ENCODE measurements around the gene SH2D3C.

The SH2D3C gene

DNA sequence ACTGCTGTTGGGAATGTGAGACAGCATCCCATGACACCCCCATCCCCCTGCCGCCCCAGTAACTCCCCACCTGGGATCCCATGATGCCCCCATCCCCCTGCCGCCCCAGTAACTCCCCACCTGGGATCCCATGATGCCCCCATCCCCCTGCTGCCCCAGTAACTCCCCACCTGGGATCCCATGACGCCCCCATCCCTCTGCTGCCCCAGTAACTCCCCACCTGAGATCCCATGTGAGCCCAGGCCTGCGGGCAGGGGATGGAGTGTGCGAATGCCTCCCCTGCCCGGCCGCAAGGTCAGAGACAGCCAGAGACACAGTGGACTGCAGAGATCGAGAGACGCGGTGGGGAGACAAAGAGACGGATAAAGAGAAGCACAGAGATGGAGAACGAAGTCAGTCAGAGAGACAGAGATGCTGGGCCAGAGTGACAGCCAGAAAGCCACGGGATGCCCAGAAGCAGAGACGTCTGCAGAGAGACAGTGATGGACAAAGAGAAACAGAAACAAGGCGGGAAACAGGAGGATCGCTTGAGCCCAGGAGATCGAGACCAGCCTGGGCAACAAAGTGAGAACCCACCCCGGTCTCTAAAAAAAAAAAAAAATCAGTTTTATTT is 992 bp downstream of the SH2D3C start:
- no peaks in the 10 kb centered on the region for H3K4me1 ChIP-seq (ENCODE audit: control insufficient read depth, insufficient read depth, low read length)
- H3K9me3 ChIP-seq (ENCODE audit: control insufficient read depth, insufficient read depth, low read depth, low read length) = no peaks in the 10 kb centered on the region
- CTCF ChIA-PET = interaction anchor here (0.7 kb wide), 1 partner anchor 84 kb away, joined by 4 read pairs; no protein-coding TSS in a partner anchor
- no peak overlapping the region for H3K4me3 ChIP-seq (ENCODE audit: low read depth, low read length)
- H3K36me3 ChIP-seq (ENCODE audit: control insufficient read depth in 2 of 2, insufficient read depth in 1 of 2, low read length in 2 of 2) = no peaks in the 10 kb centered on the region
- H3K27ac ChIP-seq (ENCODE audit: extremely low read depth, low read depth, low read length) = no peak overlapping the region
- TF ChIP-seq ZNF843 (tag by site-specific recombination; IDR thresholded peaks at IDR 0.05) (no peak), ZFP41 (tag by site-specific recombination; IDR thresholded peaks at IDR 0.05; ENCODE audit: borderline replicate concordance) (no peak), ZBTB21 (tag by site-specific recombination; IDR thresholded peaks at IDR 0.05) (no peak), ZBTB48 (tag by site-specific recombination; IDR thresholded peaks at IDR 0.05) (no peak), ZNF529 (tag by site-specific recombination; IDR thresholded peaks at IDR 0.05; ENCODE audit: insufficient replicate concordance) (no peak)
- TF ChIP-seq, protein P1, sequence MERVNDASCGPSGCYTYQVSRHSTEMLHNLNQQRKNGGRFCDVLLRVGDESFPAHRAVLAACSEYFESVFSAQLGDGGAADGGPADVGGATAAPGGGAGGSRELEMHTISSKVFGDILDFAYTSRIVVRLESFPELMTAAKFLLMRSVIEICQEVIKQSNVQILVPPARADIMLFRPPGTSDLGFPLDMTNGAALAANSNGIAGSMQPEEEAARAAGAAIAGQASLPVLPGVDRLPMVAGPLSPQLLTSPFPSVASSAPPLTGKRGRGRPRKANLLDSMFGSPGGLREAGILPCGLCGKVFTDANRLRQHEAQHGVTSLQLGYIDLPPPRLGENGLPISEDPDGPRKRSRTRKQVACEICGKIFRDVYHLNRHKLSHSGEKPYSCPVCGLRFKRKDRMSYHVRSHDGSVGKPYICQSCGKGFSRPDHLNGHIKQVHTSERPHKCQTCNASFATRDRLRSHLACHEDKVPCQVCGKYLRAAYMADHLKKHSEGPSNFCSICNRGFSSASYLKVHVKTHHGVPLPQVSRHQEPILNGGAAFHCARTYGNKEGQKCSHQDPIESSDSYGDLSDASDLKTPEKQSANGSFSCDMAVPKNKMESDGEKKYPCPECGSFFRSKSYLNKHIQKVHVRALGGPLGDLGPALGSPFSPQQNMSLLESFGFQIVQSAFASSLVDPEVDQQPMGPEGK (tag by site-specific recombination; IDR thresholded peaks at IDR 0.05) = no peak
- TF ChIP-seq, protein P2, sequence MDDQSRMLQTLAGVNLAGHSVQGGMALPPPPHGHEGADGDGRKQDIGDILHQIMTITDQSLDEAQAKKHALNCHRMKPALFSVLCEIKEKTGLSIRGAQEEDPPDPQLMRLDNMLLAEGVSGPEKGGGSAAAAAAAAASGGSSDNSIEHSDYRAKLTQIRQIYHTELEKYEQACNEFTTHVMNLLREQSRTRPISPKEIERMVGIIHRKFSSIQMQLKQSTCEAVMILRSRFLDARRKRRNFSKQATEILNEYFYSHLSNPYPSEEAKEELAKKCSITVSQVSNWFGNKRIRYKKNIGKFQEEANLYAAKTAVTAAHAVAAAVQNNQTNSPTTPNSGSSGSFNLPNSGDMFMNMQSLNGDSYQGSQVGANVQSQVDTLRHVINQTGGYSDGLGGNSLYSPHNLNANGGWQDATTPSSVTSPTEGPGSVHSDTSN (CRISPR knock-in tag; IDR thresholded peaks at IDR 0.05) = no peak
- POLR2A ChIA-PET = no interaction called here

DNA sequence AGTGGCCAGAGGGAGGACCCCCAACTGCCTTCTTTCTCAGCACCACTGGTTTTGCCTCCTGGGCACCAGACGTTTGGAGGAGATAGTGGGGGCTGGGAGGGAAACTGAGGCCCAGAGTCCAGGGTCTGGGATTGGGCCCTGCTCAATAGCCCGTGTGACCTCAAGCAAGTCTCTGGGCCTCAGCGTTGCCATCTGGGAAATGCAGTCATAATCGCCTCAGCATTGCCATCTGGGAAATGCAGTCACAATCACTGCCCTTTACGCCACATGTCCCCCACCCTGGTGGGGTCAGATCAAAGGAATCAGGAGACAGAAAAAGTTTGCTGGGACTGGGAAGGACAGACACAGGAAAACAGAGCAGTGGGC is 1.6 kb downstream of the SH2D3C start:
- H3K4me1 ChIP-seq (ENCODE audit: control insufficient read depth, insufficient read depth, low read length) = no peaks in the 10 kb centered on the region
- TF ChIP-seq TCF7L2 (IDR thresholded peaks at IDR 0.05; ENCODE audit: borderline replicate concordance, low read depth, low read length) (no peak), ZFP3 (tag by site-specific recombination; IDR thresholded peaks at IDR 0.05; ENCODE audit: low read depth) (no peak), ZNF707 (tag by site-specific recombination; IDR thresholded peaks at IDR 0.05) (no peak), TRIM28 (IDR thresholded peaks at IDR 0.05; ENCODE audit: borderline replicate concordance, low read length) (no peak), ZNF664 (tag by site-specific recombination; IDR thresholded peaks at IDR 0.05) (no peak), GLI2 (tag by site-specific recombination; IDR thresholded peaks at IDR 0.05; ENCODE audit: borderline replicate concordance, low read depth) (no peak), ZNF416 (tag by site-specific recombination; IDR thresholded peaks at IDR 0.05) (no peak), KLF7 (tag by site-specific recombination; IDR thresholded peaks at IDR 0.05; ENCODE audit: borderline replicate concordance) (no peak)
- TF ChIP-seq, protein P3, sequence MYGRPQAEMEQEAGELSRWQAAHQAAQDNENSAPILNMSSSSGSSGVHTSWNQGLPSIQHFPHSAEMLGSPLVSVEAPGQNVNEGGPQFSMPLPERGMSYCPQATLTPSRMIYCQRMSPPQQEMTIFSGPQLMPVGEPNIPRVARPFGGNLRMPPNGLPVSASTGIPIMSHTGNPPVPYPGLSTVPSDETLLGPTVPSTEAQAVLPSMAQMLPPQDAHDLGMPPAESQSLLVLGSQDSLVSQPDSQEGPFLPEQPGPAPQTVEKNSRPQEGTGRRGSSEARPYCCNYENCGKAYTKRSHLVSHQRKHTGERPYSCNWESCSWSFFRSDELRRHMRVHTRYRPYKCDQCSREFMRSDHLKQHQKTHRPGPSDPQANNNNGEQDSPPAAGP (tag by site-specific recombination; IDR thresholded peaks at IDR 0.05) = no peak
- TF ChIP-seq, protein P4, sequence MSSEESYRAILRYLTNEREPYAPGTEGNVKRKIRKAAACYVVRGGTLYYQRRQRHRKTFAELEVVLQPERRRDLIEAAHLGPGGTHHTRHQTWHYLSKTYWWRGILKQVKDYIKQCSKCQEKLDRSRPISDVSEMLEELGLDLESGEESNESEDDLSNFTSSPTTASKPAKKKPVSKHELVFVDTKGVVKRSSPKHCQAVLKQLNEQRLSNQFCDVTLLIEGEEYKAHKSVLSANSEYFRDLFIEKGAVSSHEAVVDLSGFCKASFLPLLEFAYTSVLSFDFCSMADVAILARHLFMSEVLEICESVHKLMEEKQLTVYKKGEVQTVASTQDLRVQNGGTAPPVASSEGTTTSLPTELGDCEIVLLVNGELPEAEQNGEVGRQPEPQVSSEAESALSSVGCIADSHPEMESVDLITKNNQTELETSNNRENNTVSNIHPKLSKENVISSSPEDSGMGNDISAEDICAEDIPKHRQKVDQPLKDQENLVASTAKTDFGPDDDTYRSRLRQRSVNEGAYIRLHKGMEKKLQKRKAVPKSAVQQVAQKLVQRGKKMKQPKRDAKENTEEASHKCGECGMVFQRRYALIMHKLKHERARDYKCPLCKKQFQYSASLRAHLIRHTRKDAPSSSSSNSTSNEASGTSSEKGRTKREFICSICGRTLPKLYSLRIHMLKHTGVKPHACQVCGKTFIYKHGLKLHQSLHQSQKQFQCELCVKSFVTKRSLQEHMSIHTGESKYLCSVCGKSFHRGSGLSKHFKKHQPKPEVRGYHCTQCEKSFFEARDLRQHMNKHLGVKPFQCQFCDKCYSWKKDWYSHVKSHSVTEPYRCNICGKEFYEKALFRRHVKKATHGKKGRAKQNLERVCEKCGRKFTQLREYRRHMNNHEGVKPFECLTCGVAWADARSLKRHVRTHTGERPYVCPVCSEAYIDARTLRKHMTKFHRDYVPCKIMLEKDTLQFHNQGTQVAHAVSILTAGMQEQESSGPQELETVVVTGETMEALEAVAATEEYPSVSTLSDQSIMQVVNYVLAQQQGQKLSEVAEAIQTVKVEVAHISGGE (tag by site-specific recombination; conservative IDR thresholded peaks at IDR 0.05; ENCODE audit: low read depth) = no peak
- TF ChIP-seq, protein P5, sequence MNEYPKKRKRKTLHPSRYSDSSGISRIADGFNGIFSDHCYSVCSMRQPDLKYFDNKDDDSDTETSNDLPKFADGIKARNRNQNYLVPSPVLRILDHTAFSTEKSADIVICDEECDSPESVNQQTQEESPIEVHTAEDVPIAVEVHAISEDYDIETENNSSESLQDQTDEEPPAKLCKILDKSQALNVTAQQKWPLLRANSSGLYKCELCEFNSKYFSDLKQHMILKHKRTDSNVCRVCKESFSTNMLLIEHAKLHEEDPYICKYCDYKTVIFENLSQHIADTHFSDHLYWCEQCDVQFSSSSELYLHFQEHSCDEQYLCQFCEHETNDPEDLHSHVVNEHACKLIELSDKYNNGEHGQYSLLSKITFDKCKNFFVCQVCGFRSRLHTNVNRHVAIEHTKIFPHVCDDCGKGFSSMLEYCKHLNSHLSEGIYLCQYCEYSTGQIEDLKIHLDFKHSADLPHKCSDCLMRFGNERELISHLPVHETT (tag by site-specific recombination; IDR thresholded peaks at IDR 0.05) = no peak
- TF ChIP-seq, protein P6, sequence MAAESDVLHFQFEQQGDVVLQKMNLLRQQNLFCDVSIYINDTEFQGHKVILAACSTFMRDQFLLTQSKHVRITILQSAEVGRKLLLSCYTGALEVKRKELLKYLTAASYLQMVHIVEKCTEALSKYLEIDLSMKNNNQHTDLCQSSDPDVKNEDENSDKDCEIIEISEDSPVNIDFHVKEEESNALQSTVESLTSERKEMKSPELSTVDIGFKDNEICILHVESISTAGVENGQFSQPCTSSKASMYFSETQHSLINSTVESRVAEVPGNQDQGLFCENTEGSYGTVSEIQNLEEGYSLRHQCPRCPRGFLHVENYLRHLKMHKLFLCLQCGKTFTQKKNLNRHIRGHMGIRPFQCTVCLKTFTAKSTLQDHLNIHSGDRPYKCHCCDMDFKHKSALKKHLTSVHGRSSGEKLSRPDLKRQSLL (tag by site-specific recombination; IDR thresholded peaks at IDR 0.05) = no peak

More for the DNA sequence above, 1.6 kb downstream of the SH2D3C start:
- ChIA-PET CTCF (no interaction called here), POLR2A (no interaction called here)
- H3K27ac ChIP-seq (ENCODE audit: extremely low read depth, low read depth, low read length) = no peak overlapping the region
- H3K4me3 ChIP-seq (ENCODE audit: low read depth, low read length) = no peak overlapping the region
- H3K9me3 ChIP-seq (ENCODE audit: control insufficient read depth, insufficient read depth, low read depth, low read length) = no peaks in the 10 kb centered on the region
- H3K36me3 ChIP-seq (ENCODE audit: control insufficient read depth in 2 of 2, insufficient read depth in 1 of 2, low read length in 2 of 2) = no peaks in the 10 kb centered on the region

Measured in HEK293 (cell line).